ENCODE results near the gene MYH9.

The MYH9 gene

DNA sequence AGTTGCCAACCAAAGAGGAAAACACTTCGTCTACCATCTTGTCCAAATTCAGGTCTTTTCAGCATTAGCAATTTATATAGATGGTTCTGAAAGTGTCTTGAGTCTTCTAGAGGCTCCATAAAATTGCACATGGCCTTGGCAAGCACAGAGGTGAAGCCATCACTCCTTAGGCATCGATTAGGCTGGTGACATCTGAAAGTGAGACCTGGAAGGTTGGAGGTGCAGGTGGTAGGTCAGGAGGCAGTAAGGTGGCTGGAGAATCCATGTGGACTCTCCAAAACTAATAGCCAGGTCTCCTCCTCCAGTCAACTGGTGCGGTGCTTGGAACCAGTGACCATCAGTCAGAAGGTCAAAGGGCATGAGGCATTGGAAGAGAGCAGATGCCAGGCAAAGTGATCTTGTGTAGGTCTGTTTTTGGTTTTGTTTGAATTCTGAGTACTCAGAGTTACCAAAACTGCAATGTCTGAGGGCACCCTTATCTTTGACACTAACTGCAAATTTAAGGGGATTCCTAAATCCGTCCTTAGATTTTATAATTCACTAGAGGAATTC, 141.9 kb downstream of the MYH9 start:
- no peak for DNase-seq (ENCODE audit: low spot score)

- no peak for DNase-seq (ENCODE audit: low spot score)
These were observed 143.0 kb downstream of the MYH9 start for GRCh38 chr22:36244522-36245391.

GRCh38 chr22:36243986-36244385, 143.8 kb downstream of the MYH9 start:
- no peak for DNase-seq (ENCODE audit: low spot score)

GRCh38 chr22:36239401-36240171, 148.2 kb downstream of the MYH9 start, which contains the start of gene APOL2:
Gene APOL2, minus strand, starts transcription at chr22:36239527. Its CDS starts 6,365 bp downstream, at chr22:36233162.
- peak; percentile 88 for DNase-seq (ENCODE audit: low spot score)

DNA sequence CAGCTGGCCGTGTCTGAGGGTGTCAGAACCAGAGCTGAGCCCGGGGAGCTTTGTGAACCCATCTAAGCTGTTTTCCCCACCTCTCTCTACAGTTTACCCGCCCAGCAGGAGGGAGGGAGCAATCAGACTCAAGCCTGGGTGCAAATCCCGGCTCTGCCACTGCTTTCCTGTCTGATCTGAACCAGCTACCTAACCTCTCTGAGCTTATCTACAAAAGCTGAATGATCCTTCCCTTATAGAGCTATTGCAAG, 148.7 kb downstream of the MYH9 start:
- DNase-seq (ENCODE audit: low spot score): no peak

DNA sequence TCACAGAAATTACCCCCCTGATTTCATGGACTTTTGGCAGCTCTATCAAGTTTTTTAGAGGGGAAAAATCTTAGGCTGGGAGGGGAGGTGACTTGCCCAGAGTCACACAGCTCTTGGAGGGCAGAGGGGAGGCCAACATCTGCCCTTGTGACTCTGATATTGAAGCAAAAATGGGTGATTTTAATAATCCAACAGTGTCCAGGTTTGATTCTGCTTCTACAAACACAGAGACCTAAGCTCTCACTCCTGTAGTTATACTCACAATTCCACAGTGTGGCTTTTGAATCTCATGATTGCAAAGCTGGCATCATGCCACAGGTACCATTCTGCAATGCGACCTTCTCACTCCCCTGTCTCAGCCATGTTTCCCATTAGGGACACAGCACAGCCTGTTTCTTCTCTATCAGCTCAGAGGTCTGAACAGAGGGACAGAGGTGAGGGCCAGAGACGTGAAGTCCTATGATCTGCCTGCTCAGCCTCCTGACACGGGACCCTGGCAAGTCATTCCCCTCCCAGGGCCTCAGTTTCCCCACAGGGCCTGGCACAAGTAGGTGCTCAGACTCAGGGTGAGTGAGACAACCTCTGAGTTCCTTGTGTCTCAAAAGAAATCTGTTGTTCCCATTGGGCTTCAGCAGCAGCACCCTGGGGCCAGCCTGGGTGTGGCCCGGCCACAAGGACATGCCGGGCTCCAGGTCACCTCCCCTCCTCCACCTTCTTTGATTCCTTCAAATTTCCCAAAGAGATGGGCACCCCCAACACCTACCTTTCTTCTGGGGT, 149.2 kb downstream of the MYH9 start:
- DNase-seq (ENCODE audit: low spot score): no peak

DNA sequence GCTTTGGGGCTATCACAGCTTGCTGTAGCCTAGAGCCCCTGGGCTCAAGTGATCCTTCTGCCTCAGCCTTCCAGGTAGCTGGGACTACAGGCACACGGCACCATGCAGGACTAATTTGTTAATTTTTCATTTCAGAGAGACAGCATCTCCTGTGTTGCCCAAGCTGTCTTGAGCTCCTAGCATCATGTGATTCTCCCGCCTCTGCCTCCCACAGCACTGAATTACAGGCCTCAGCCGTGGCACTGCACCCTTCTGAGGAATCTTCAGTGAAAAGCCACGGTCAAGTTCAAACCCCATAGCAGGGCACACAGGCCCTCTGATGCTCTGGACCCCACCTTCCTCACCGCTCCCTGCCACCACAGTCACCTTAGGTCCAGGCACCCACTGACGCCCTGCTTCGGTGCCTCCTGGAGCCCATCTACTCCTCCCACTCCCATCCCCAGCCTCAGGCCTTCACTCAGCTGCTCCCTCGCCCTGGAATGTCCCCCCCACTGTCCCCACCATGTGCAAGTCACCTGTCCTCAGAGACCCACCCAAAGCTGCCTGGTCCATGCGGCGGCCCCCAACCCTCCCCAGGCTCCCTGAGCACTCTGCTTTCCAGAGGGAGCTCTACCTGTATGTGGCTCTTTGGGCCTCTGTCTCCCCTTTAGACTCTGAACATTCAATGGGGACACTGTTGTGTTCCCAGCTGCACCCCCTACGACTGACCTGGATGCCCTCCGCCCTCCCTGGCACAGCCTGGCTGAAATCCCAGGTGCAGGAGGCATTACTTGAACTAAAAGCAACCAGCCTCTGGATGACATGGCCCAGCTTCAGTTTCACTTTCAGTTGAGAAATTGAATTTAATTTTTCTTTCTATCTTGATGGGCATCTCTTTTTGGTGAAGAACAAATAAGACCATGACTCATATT, 150.1 kb downstream of the MYH9 start:
- no peak for DNase-seq (ENCODE audit: low spot score)

- DNase-seq (ENCODE audit: low spot score): no peak
These were observed 151.1 kb downstream of the MYH9 start for GRCh38 chr22:36236388-36237319.

DNA sequence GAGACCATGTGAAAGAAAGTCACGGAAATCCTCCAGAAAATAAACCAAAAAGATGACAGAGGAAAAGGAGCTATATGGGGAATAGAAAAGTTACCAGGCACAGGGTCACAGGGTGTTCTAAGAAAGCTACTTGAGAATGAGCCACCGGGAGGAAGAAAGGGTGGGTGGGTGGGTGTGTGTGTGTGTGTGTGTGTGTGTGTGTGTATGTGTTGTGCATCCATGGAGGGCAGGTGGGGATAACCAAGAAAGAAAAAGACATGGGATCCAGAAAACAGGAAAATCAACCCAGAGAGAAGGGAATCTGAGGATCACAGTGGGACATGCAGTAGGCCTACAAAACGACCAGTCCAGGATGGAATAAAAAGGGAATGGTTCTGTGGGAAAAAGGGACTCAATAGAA, 152.2 kb downstream of the MYH9 start:
- DNase-seq (ENCODE audit: low spot score): no peak

DNA sequence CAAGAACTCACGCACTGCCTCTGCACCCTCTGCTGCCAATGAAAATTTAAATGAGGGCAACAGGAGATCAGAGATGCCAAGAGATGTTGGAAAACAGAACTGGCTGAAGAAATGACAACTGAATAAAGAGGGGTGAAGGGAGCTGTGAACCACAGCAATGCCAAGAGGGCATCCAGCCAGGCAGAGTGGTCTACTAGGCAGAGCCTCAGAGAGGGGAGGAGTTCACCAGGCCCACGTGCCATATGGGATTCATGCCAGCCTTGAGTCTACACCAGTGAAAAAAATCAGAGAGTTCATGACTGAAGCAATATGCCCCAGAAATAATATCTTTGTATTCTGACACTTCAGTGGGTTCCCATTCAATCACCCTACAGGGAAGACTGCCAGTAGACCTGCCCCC, 152.8 kb downstream of the MYH9 start:
- DNase-seq (ENCODE audit: low spot score): no peak

GRCh38 chr22:36234213-36234612, 153.6 kb downstream of the MYH9 start:
- no peak for DNase-seq (ENCODE audit: low spot score)

DNA sequence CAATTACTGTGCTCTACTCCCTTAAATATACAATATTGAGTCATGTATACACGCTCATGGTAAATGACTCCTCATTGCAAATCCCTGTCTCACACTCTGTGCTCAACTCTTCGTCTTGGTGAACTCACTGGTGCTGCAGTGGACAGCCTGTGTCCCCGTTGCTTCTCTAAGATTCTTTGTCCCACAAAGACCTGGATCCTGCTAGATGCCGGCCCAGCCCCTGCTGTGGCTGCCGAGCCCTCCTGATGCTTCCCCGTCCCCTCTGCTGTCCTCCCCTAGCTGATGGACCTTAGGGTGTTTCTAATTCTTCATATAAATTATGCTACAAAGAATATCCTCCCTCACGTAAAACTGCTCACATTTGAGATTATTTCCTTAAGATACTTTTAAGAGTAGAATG, 154.0 kb downstream of the MYH9 start:
- no peak for DNase-seq (ENCODE audit: low spot score)

DNA sequence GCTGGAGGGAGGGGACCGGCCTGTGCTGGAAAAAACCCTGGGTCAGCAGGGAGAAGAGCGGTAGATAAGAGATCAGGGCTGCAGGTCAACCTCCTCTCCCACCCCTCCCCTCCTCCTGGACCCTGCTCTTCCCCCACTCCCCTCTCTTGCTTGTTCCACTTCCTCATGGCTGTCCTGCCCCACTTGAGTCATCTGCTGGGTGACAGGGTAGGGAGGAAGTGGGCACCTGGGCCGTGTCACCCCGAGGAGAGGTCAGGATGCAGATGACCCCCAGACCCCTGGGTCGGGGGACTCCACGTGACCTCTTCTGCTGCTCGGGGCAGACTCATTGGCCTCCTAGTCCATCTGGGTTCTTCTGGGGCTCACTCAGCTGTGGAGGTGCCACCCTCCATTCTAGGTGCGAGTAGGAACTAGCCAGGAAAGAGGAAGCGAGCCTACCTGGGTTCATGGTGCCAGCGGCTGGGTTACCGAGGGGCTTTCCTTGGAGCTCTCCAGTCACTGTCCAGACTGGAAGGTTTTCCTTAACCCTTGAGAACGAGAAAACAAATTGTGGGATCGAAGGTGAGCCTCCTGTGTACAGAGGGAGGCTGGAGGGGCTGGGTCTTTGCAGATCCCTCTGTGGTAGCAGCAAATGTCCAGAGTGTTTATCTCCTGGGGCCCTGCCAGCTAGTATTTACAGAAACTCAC, 154.9 kb downstream of the MYH9 start:
- no peak for DNase-seq (ENCODE audit: low spot score)
